HFF-Myc (cell line): ENCODE data around the gene SELENOI.

ENCODE experiments used
- DNase-seq: peaks from one replicate; pipeline ENCODE4 v3.0.0-alpha.2; 2011; ENCODE audit warnings: low read depth; ENCODE audit errors: extremely low read depth
- H3K4me3 ChIP-seq: replicated peaks from 2 replicates; pipeline ENCODE4 v1.5.1; 2011; ENCODE audit warnings: low read depth, mild to moderate bottlenecking, control low read depth, low read length
- TF ChIP-seq, protein P1 (sequence below): IDR thresholded peaks from 2 replicates; pipeline ENCODE4 v1.5.1; 2012; ENCODE audit warnings: mild to moderate bottlenecking, low read depth, low read length, control low read depth; ENCODE audit errors: missing control alignments

SELENOI gene

DNA sequence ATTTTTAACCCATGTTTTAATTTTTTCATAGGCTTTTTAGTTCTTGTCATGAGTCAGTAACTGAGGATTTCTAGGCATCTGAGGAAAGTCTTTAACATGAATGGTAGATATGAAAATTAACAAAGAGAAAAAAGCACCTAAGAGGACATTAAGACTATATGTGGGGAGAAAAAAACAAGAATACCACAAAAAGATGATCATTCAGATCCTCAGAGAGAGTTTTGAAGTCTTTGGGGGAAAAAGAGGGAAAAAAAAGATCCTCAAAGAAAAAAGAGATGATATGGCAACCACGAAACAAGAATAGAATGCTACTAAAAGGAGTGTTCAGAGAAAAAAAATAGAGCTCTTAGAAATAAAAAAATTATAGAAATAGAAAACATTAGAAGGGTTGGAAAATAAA is 63.8 kb downstream of the SELENOI start:
- H3K4me3 ChIP-seq: no peak overlapping the region
- DNase-seq: no peak
- TF ChIP-seq, protein P1, sequence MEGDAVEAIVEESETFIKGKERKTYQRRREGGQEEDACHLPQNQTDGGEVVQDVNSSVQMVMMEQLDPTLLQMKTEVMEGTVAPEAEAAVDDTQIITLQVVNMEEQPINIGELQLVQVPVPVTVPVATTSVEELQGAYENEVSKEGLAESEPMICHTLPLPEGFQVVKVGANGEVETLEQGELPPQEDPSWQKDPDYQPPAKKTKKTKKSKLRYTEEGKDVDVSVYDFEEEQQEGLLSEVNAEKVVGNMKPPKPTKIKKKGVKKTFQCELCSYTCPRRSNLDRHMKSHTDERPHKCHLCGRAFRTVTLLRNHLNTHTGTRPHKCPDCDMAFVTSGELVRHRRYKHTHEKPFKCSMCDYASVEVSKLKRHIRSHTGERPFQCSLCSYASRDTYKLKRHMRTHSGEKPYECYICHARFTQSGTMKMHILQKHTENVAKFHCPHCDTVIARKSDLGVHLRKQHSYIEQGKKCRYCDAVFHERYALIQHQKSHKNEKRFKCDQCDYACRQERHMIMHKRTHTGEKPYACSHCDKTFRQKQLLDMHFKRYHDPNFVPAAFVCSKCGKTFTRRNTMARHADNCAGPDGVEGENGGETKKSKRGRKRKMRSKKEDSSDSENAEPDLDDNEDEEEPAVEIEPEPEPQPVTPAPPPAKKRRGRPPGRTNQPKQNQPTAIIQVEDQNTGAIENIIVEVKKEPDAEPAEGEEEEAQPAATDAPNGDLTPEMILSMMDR: no peak

- no peak for DNase-seq
- no peak overlapping the region for H3K4me3 ChIP-seq
- TF ChIP-seq, protein P1: no peak
Measured at GRCh38 chr2:26410764-26411243, 64.9 kb downstream of the SELENOI start.

- no peak for DNase-seq
- no peak overlapping the region for H3K4me3 ChIP-seq
- TF ChIP-seq, protein P1: no peak
Measured at GRCh38 chr2:26411419-26411818, 65.5 kb downstream of the SELENOI start.

GRCh38 chr2:26412091-26412673 is 66.2 kb downstream of the SELENOI start:
- TF ChIP-seq, protein P1: no peak
- no peak for DNase-seq
- no peak overlapping the region for H3K4me3 ChIP-seq

DNA sequence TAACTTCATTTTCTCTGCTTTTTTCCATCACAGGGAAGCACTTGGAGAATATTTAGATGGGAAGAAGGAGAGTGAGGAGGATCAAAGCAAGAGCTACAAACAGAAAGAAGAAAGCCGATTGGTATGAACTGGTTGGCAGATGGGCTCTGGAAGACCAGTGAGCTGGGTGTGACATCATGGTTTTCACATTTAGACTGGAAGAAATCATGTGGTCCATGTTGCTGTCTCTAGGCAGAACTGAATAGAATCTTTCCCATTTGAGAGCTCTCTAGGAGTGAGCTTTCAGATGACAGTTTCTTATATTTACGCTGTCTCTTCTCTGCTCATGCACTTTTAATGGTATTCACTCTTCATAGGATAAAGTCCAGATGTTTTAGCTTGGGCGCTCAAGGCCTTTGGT is 68.4 kb downstream of the SELENOI start:
- no peak for DNase-seq
- TF ChIP-seq, protein P1: no peak

DNA sequence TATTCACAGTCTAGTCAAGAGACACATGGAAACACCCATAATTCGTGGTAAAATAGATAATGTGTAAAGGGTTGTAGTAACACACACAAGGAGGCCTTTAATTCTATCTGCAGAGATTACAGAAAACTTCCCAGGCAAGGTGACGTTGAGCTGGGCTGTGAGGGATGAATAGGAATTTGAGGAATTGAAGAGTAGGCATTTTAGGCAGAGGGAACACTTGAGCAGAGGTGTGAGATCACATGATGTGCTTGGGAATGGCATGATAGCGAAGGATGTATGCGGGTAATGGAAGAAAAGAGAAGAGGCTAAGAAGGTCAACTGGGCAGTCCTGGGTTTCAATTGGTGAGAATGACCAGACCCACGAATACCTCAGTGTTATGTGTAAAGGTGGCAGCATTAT is 76.0 kb downstream of the SELENOI start:
- DNase-seq: no peak
- TF ChIP-seq, protein P1: no peak
- H3K4me3 ChIP-seq: no peak overlapping the region

More for the DNA sequence above, 68.4 kb downstream of the SELENOI start:
- no peak overlapping the region for H3K4me3 ChIP-seq
